22Rv1 (cell line): ENCODE results near the gene GAA.

Experiments
- ZFX ChIP-seq: fragments of 450-650 bp; IDR thresholded peaks from 2 replicates; pipeline ENCODE4 v1.6.1; 2017; ENCODE audit warnings: antibody characterized with exemption, borderline replicate concordance
- TF ChIP-seq, protein P1 (sequence below): fragments of 450-650 bp; IDR thresholded peaks from 2 replicates; pipeline ENCODE4 v1.5.1; 2017; ENCODE audit warnings: mild to moderate bottlenecking

DNA sequence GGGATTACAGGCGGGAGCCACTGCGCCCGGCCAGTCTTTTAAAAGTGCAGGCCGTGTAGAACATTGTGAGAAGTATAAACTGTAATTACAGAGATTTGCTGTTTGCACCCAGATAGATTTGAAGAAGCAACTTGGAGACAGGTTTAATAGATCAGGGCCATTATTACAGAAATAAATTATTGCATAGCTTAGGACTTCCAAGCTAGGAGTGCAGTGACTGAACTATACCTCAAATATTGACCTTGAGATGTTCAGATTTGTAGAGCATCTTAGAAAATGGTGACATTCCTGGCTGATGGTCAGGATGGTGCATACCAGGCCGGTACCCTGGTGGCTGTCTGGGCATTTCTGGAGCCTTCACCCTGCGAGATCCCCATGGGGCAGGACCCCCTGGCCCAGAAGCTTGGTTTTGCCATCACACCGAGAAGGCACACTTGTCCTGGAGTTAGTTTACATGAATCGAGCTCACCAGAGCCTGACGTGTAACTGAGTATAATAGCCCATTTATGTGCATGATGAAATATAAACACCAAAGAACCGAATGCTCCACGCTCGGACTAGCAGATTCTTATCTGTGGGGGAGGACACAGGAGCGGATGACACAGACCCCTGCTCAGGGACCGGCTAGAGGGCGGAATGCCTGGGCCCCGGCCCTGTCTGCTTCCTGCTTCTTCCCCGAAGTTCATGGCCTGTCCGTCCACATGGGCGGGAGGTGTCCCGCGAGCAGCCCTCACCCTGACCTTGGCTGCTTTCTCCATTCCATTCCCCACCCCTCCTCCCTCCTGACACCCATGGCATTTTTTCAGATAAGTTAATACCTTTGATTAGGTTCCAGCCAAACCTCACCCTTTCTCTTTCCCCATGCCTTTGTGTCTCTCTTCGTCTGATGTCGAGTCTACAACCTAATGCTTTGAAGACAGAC, 32.8 kb upstream of the GAA start:
- TF ChIP-seq, protein P1, sequence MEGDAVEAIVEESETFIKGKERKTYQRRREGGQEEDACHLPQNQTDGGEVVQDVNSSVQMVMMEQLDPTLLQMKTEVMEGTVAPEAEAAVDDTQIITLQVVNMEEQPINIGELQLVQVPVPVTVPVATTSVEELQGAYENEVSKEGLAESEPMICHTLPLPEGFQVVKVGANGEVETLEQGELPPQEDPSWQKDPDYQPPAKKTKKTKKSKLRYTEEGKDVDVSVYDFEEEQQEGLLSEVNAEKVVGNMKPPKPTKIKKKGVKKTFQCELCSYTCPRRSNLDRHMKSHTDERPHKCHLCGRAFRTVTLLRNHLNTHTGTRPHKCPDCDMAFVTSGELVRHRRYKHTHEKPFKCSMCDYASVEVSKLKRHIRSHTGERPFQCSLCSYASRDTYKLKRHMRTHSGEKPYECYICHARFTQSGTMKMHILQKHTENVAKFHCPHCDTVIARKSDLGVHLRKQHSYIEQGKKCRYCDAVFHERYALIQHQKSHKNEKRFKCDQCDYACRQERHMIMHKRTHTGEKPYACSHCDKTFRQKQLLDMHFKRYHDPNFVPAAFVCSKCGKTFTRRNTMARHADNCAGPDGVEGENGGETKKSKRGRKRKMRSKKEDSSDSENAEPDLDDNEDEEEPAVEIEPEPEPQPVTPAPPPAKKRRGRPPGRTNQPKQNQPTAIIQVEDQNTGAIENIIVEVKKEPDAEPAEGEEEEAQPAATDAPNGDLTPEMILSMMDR = no peak
- no peak for TF ChIP-seq ZFX
